Glutamatergic neuron (in vitro differentiated cells): ENCODE results near the gene TNFRSF4. TPM values are rescaled to one million over a fixed set of nuclear protein-coding genes. Genes with fewer than 3 reads are reported as not detected.

Experiments used
- DNase-seq: peaks from one replicate; pipeline ENCODE4 v3.0.0; 2022
- H3K27ac Mint-ChIP-seq: one replicate; pipeline ENCODE4 v1.8.0; 2020; ENCODE audit warnings: mild to moderate bottlenecking, mixed read lengths, inconsistent platforms; ENCODE audit not compliant: unreplicated experiment
- H3K27me3 Mint-ChIP-seq: one replicate; pipeline ENCODE4 v1.8.0; 2020; ENCODE audit warnings: mild to moderate bottlenecking, moderate library complexity, mixed read lengths, inconsistent platforms; ENCODE audit not compliant: unreplicated experiment
- H3K36me3 Mint-ChIP-seq: one replicate; pipeline ENCODE4 v1.8.0; 2020; ENCODE audit warnings: mild to moderate bottlenecking, mixed read lengths, inconsistent platforms; ENCODE audit not compliant: unreplicated experiment
- H3K4me1 Mint-ChIP-seq: one replicate; pipeline ENCODE4 v1.8.0; 2020; ENCODE audit warnings: mild to moderate bottlenecking, low read depth, mixed read lengths, inconsistent platforms; ENCODE audit not compliant: unreplicated experiment
- H3K4me3 Mint-ChIP-seq: one replicate; pipeline ENCODE4 v1.8.0; 2020; ENCODE audit warnings: mild to moderate bottlenecking, mixed read lengths, inconsistent platforms; ENCODE audit not compliant: unreplicated experiment
- H3K9me3 Mint-ChIP-seq: one replicate; pipeline ENCODE4 v1.8.0; 2020; ENCODE audit warnings: mild to moderate bottlenecking, moderate library complexity, mixed read lengths, inconsistent platforms; ENCODE audit not compliant: unreplicated experiment
- total RNA-seq: library from RNA; stranded (reverse); fragmentation: NEBNext Ultra II Directional; extraction: Animal tissue kit (Norgen Biotek cat#: 25700); gene quantifications from one replicate; pipeline ENCODE4 v1.2.1, GENCODE V29; 2021; ENCODE audit not compliant: unreplicated experiment
- TF ChIP-seq, protein P1 (sequence below): fragments of 200-600 bp; sonication (generic); IDR thresholded peaks from one replicate; pipeline ENCODE4 v1.5.0; 2021; ENCODE audit not compliant: partially characterized antibody, unreplicated experiment

Gene TNFRSF4
- total RNA-seq, 1 donor from 2014 or later = 0.29 TPM

DNA sequence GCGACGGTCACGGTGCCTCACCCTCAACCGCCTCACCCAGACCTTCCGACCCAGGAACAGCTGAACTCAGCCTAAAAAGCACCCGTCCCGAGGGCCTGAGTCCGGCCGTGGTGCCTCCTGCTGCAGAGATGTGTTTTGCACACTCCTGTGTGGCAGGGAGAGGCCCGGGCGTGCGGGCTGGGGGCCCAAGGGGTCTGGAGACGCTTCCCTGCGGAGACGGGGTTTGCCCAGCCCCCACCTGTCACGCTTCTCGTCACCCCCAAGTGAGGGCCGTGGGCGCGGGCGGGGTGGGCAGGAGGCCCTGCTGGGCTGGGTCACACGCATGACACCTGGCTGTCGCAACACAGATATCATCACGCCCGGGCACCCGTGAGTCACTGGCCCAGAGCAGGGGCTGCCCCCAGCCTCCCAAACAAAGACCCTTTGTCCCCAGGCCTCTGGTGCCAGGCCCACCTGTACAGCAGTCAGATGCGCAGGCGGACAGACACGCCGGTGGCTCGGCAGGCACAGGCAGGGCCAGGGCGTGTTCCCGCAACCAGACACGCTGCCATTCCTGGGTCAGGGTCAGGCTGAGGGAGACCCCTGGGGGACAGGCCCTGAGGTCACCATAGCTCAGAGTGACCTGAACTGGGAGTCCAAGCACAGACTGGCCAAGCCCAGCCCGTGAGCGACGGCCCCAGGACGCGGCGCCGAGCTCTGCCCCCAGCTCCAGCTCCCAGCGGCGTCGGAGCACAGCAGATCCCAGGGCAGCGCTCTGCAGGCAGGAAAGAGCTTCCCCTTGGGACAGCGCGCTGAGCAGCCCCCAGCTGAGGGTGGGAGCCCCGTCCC lies 24.1 kb upstream of the TNFRSF4 start:
- Mint-ChIP-seq H3K4me1 (peaks cover 6% of the 10 kb centered on the region), H3K27me3 (peaks cover 7% of the 10 kb centered on the region), H3K4me3 (no peak overlapping the region), H3K36me3 (peaks cover 11% of the 10 kb centered on the region), H3K9me3 (peaks cover 7% of the 10 kb centered on the region), H3K27ac (no peak overlapping the region)
- no peak for DNase-seq
- TF ChIP-seq, protein P1, sequence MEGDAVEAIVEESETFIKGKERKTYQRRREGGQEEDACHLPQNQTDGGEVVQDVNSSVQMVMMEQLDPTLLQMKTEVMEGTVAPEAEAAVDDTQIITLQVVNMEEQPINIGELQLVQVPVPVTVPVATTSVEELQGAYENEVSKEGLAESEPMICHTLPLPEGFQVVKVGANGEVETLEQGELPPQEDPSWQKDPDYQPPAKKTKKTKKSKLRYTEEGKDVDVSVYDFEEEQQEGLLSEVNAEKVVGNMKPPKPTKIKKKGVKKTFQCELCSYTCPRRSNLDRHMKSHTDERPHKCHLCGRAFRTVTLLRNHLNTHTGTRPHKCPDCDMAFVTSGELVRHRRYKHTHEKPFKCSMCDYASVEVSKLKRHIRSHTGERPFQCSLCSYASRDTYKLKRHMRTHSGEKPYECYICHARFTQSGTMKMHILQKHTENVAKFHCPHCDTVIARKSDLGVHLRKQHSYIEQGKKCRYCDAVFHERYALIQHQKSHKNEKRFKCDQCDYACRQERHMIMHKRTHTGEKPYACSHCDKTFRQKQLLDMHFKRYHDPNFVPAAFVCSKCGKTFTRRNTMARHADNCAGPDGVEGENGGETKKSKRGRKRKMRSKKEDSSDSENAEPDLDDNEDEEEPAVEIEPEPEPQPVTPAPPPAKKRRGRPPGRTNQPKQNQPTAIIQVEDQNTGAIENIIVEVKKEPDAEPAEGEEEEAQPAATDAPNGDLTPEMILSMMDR = no peak

DNA sequence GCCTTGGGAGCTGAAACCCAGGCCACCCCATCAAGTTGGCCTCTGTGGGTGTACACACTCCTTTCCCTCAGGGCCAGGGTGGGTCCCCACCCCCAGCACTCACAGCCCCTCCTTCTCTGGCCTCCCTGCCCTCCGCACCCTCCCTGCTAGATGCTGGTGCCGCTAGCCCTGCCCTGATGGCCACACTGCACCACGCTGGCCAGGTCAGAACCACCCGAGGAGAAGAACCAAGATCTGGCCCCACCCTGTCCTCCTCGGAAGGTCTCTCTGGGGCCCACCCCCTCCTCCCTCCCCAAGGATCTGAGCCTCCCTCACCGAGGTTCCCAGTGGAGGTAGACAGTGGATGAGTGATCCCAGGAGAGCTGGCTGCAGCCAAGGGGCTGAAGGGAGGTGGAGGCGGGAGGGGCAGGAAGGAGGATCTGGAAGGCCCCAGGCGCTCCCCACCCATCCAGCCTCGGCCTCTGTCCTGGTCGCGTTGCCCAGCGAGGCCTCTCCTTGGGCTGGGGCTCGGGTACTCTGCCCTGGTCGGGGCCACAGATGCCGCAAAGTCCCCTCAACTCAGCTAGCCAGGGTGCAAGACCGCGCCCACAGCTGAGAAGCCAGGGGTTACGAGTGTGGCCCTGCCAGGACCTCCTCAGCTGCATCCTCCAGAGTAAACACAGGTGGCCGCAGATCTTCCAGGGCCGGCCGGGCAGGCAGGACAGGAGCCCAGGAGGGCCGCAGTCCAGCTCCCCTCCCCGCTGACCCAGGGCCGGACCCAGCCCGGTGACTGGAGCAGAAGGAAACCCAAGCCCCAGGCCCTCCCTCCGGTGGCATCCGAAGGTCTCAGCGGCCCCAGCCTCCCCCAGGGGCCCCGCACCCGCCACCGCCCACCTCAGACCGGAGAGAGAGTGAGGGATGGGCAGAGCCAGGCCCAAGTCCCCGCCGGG lies 23.3 kb upstream of the TNFRSF4 start:
- Mint-ChIP-seq H3K4me3 (no peak overlapping the region), H3K4me1 (peaks cover 6% of the 10 kb centered on the region), H3K36me3 (peaks cover 11% of the 10 kb centered on the region), H3K27me3 (peaks cover 7% of the 10 kb centered on the region), H3K9me3 (peaks cover 7% of the 10 kb centered on the region), H3K27ac (no peak overlapping the region)
- no peak for DNase-seq
- TF ChIP-seq, protein P1 = no peak

DNA sequence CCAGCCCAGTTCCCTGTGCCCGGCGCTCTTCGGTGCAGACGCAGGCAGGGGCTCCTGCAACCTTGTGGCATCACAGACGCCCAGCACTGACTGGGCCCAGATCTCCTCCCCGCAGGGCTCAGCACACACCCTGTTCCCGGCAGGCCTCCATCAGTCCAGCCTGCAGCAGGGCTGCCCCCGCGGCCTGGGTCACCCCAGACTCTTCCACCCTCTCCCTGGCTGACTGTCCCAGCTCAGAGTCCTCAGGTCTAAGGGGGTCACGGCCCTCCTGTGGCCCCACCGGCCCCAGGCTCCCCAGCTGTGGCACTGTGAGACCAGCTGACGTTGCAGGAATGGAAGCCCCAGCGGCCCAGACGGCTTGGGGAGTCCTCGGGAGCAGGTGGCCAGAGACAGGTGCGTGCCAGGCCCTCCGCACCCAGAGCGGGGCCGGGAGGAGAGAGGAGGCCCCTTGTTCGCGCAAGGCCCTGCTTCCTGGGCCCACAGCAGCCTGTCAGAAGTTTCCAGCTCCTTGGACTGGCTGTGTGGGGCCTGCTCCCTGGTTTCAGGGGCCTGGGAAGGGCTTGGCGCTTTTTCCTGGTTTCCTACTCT lies 22.3 kb upstream of the TNFRSF4 start:
- Mint-ChIP-seq H3K4me3 (no peak overlapping the region), H3K36me3 (peaks cover 11% of the 10 kb centered on the region), H3K9me3 (peaks cover 8% of the 10 kb centered on the region), H3K4me1 (peaks cover 6% of the 10 kb centered on the region), H3K27me3 (peaks cover 7% of the 10 kb centered on the region), H3K27ac (no peak overlapping the region)
- DNase-seq = no peak
- TF ChIP-seq, protein P1 = no peak

DNA sequence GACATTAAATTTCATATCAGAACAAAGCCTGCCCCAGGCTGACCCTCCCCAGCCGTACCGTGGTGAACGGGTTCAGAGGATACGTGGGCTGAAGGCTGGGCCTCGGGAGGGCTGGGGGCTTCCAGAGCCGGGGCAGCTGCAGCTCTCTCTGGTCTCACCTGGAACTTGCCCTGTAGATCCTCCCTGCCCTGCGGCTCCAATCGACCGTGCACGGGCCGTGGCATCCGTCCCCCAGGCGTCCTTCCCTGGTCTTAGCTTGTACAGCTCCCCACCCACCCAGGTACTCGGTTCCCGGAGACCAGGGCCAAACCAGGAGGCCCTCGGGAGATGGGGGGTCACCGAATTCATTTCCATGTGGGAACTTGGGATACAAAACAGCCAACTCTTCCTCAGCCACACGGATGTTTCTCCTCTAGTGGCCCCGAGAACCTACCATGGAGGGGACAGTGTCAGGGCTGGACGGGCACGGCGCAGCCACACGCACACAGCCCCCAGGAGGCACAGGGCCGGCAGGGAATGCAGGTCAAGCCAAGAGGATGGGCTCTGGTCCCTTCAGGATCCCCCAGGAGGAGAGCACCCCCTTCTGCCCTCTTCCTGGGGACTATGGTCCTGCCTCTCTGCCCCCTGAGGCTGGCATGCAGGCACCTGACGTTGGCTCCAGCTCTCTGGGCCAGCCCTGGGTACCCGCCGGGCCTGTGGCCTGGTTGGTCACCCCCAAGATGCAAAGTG lies 21.2 kb upstream of the TNFRSF4 start:
- Mint-ChIP-seq H3K27me3 (peaks cover 12% of the 10 kb centered on the region), H3K4me3 (no peak overlapping the region), H3K9me3 (peaks cover 13% of the 10 kb centered on the region), H3K36me3 (peaks cover 11% of the 10 kb centered on the region), H3K27ac (no peak overlapping the region), H3K4me1 (peaks cover 9% of the 10 kb centered on the region)
- TF ChIP-seq, protein P1 = no peak
- DNase-seq = no peak
